ENCODE data around the gene CCDC93.

The CCDC93 gene
- total RNA-seq = 86.7 reads per million, percentile 80 among the genes with 10 or more reads in this experiment

GRCh38 chr2:118013724-118014491 lies at the start of gene CCDC93:
Gene CCDC93, minus strand, starts transcription at chr2:118014070. Its CDS starts 75 bp downstream, at chr2:118013995.
- peak; percentile 77 for DNase-seq

DNA sequence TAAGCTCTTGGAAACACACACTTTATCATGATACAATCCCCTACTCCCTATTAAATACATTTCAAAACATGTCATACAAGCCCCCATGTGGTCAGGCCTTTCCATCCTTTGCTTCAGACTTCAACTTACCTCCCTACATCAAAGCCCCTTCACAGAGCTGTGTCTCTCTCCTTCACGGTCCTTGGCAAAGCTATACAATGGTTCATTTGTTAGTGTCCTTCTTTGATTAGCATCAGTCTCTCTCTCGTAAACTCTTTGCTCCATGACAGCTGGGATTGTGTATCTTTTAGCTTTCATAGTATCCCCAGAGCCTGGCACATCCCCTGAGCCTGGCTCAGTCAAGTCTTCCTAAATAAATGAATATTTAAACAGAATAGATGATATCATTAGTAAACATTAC lies 48.8 kb upstream of the CCDC93 start:
- DNase-seq = no peak

DNA sequence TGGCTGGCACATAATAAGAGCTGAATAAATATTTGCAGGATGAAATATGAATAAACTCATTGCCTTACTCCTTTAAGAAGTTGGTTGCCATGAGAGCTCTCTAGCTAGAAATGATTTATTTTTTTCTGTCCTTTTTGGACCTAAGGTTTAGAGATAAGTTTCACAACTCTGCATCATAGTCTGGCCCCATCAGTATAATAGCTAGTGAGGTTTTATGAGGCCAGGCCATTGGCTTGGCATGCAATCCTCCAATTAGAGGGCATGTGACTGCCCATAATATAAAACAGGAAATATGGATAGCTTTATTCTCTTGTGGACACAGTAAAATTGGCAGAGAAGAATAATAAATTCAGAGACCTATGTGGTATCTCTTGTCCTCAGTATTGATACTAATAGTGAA lies 48.2 kb upstream of the CCDC93 start:
- no peak for DNase-seq

DNA sequence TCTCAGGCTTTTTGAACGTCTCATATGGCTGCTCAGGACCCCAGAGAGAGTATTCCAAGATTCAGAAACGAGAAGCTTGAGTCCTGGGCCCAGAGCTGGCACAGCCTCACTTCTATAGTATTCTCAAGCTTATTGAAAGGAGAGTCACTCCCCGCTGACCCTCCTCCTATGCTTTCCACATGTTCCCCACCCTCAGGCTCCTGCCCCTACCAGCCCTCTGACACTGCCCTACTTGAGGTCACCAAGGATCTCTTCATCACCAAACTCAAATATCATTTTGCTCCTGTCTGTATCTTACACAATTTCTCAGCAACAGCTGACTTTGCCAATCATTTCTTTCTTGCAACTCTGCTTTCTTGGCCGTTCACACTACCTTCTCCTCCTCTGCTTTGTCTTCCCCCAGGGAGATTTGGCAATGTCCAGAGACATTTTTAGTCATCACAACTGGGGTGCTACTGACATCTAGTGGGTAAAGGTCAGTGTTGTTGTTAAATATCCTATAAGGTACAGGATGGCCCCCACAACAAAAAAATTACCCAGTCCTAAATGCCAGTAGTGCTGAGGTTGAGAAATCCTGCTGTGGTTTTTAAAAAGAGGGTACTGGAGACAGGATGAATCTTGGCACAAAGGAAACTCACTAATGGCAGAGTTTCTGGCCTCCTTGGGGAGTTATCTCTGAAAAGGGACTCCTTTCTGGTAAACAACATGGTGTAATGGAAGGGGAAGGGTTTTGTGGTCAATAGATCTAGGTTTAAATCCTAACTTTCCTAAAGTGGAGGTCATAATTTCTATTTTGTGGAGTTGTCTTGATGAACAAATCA lies 47.5 kb upstream of the CCDC93 start:
- no peak for DNase-seq

DNA sequence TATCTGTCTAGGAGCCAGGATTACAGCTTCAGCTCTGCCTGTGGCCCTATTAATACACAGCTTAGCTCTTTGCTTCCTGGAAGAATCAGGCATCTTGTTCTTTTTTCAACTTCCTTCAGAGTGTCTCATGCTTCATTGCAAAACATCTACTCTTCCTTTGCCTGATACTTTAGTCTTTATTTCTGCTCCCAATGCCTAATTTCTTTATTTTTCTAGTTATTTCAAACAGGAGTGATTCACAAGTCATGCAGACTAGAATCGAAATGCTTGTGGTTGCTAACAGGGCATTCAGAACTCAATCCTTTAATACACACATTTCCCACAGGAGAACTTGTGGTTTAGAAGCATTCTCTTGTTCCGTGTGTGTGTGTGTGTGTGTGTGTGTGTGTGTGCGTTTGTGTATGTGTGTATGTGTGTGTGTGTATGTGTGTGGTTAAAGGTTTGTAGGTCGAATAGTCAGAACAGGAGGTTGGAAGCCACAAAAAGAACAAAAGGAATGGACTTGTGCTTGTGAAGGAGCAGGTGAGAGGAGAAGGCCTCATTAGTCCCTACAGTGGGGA lies 46.1 kb upstream of the CCDC93 start:
- no peak for DNase-seq

- no peak for DNase-seq
These were observed 45.1 kb upstream of the CCDC93 start for GRCh38 chr2:118058951-118059350.

DNA sequence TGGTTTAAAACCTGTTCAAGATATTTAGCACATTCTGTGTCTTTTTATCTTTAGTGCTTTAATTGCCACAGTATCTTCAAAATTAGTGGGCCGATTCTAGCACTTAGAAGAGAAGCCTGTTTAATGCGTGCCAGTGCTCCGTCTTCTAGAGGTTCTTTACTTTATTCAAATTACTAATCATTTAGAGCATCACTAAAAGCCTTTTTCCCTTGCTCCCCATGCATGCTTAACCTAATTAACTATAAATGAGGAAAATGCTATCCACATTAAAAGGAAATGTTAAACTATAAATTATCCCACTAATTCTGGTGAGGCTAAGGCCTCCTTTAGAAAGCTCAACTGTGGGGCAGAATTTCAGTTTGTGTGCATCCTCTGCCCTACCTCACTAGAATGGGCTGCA lies 42.9 kb upstream of the CCDC93 start:
- DNase-seq = no peak

DNA sequence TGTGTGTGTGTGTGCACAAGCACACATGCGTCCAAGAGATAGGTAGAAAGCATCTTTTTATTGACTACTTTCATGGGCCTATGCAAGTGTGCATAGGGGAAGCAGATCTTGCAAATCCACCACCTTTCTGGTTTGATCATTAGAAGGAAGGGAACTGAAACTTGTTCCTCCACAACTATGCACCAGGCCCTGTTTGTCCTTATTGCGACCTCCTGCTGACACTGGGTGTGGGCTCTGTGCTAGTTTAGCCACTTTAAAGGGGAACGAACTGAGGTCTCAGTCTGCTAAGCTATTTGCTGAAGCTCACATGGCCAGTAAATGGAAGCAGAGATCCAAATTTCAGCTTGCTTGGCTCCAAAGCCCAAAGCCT lies 42.3 kb upstream of the CCDC93 start:
- no peak for DNase-seq

DNA sequence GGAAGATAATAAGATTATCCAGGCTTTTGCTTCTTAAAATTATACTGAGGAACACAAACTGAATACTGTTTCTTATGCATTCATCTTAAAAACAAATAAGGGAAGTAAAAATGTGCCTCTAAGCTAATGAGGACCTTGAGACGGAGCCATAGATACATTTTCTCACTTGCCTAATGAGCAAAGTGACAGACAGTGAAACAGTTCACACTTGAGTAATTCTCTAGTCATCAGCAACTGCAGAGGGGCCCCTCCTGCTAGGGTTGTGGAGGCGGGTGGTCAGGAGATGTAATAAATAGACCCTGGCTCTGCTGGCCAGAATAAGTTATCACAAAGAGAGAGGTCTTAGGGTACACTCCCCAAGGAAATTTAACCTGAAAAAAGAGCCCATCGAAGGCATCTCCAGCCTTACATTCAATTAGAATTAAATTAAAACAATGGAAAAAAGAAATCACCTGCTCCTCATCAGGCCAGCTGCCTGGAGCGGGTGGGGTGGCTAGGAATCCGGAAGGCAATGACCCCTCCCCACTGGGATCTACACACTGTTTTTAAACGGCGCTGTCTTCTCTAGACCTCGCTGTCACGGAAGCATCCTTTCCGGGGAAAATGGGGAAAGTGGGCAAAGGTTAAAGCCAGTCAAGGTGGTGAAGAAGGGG lies 41.8 kb upstream of the CCDC93 start:
- no peak for DNase-seq

DNA sequence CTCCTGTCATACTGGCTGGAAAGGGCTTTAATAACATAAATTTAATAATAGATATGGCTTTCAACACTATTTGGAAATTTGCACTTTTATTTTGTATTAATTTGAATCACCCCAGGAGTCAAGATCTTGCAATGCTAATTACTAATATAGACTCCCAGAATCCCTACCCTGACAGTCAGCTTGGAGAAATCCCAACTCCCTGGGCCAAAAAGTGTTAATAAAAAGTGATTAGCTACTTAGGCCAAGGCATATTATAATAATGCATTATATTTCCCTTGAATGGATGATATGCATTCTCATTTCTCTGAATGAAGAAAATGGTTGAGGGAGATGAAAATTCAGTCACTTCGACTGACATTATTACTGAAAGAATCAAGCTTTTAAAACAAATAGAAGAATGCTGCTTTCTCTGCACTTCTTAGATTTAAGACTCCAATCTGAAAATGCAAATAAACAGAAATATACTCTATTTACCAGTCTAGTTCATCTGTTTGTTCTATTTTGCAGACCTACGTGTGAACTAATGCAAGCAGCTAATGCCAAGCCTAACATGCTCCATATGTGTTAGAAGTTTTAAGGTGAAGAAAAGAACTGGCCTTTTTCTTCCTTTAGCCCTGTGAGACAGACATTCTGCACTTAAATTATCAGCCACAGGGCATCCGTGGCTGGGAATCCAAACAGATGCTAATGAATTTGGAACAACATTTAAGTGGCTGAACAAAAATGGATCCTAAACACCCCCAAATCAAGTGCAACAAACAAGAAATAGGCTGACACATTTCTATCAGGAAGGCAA lies 40.5 kb upstream of the CCDC93 start:
- no peak for DNase-seq

DNA sequence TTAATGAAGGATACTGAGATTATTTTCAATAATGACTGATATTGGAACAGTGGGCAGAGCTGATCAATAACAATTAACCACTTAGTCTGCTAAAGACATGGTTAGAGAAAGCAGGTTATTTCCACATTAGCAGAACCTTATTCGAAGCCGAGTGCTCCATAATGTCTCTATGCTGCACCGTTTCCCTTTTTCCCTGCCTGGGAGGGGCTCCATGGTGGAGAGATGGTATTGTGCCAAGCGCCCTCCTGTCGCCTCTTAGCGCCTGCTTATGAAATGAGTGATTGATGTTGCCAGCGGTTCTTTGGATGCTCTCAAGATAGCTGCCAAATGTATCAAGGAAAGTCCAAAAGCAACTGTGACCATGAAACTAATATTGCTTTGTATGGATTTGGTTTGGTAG lies 39.8 kb upstream of the CCDC93 start:
- DNase-seq = no peak

DNA sequence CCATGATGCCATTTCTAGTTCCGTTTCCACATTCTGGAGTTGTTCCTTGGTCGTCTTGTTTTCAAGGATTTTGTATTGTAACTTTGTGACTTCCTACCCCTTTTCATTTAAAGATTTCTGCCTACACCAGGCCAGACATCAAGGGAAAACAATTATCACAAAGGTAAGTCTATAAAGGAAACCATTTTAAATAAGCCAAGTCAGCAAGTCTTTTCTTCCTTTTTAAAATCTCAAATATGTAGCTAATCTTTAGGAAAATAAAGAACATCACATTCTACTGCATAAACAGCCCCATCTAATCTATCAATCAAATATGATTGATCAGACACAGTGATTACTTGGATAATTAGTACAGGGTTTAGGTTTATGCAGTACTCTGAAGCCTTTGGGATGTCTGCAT lies 38.6 kb upstream of the CCDC93 start:
- DNase-seq = no peak

DNA sequence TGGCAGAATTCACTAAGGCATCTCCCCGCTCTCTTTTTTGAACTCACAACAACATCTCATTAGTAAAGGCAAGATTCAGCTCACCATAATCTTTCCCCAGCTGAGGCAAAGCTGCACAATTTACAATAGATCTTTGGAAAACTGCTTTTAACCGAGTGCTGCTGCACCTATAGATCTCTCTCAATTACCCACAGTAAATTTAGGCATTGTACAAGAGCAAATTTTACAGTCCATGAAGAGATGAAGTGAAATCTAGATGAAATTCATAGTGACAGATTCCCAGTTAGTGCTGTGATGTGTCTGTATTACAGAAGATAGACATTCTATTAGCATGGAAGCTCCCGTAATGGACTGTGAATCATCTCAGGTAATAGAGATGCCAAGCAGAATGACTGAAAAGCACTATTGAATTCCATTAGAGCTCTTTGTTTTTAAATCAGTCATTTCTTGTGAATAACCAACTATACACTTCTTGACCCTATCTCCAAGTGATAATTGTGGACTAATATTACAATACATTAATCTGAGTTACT lies 38.0 kb upstream of the CCDC93 start:
- DNase-seq = no peak

DNA sequence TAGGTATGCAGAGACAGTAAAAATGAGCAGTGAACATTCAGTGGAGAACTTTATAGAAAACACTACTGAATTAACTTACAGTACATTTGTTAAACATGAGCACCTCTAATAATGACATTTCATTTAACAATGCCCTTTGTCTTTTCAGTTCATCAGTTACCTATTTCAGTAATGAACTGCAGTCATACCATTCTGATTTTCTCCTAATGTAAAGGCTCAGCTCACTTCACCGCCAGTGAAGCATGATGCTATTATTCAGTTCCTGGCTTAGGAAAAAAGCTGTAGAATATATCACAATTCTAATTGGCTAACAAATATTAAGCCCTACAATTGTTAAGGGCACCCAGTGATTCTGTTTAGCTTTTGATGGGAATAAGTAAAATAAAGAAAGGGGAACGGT lies 37.1 kb upstream of the CCDC93 start:
- no peak for DNase-seq

DNA sequence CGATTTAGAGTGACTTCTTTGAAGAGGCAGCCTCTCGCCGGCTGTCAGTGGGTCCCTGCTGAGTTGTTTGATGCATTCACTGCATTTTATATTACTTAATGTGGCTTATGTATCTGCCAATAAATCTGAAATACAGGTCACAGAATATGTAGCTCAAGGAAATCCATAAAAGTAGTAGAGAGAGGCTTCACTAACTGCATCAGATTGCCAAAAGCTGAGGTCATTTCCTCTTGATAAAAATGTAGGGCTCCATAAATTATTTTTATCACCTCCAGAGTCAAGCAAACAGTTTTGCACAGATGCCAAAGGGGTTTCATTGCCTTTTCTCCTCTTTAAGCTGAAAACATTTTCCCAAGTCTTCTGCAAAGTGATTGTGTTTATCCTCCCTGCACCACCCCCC lies 36.5 kb upstream of the CCDC93 start:
- no peak for DNase-seq

GRCh38 chr2:118049816-118050140 lies 35.9 kb upstream of the CCDC93 start:
- no peak for DNase-seq

DNA sequence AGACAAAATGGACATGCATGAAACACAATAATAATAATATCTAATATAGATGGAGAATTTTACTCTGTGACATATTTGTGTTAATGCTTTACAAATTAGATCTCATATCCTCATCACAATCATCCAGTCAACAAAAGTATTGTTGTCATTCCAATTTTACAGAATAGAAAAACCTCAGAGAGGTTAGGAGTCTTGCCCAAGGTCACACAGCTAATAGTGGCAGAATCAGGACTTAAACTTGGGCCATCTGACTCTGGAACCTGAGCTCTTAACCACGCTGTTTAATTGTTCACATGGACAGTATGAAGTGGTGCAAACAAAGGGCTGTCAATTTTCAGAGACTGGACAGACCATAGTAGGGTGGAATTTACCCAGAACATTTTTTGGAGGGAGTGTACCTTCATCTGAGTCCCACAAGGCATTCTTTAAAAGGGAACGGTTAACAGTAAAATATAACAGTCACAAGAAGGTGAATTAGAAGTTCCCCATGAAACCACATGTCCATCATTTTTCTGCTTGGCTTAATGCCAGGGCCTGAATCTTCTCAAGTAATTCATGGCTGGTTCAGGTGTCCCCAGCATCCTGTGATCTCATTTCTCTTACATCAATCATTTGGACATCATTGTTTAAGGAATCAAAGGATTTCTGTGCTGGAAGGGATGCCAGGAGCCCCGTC lies 35.4 kb upstream of the CCDC93 start:
- no peak for DNase-seq

GRCh38 chr2:118048401-118048800 lies 34.5 kb upstream of the CCDC93 start:
- no peak for DNase-seq

GRCh38 chr2:118047380-118047826 lies 33.5 kb upstream of the CCDC93 start:
- DNase-seq = no peak

GRCh38 chr2:118046634-118047210 lies 32.9 kb upstream of the CCDC93 start:
- DNase-seq = no peak

GRCh38 chr2:118045286-118045685 lies 31.4 kb upstream of the CCDC93 start:
- DNase-seq = no peak
